Raji (cell line): ENCODE measurements around the gene MED22.

Source experiments
- POLR2A ChIP-seq: IDR thresholded peaks from 2 replicates; pipeline ENCODE4 v1.6.1; 2011; ENCODE audit warnings: low read depth, low read length, control low read depth; ENCODE audit not compliant: insufficient read depth

Gene MED22

DNA sequence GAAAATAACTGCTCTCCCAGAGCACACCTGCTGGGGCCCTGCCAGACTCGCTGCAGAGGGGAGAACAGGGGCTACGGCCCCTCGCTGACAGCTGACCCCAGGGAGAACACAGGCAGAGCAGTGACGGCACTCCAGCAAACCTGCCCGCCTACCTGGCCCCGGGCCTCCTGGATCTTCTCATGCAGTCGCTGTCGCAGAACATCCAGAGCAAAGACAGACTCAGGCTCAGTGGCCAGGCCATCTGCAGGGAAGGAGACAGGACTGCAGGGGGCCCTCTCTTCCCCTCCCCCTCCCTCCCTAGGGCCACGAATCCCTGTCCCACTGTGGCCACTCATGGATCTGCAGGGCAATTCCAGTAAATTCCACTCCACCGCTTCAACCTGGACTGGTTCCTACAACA lies 14.4 kb downstream of the MED22 start:
- no peak for TF ChIP-seq POLR2A

DNA sequence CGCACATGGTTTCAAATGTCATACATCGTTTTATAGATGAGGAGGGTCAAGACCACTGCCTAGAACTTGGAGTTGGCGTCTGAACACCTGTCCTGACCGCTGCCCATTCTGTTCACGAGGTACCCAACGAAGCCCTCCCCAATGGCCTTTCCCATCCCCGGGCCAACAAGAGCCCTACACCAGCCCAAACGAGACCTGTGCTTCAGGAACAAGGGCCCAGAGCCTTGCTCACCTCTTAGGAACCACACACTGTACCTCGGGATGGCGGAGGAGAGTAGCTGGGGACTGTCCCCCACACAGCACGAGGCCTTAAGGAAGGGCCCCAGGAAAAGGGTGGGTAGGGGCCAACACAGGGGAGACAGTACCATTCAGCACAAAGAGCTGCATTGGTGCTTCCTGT lies 14.9 kb downstream of the MED22 start:
- no peak for TF ChIP-seq POLR2A

DNA sequence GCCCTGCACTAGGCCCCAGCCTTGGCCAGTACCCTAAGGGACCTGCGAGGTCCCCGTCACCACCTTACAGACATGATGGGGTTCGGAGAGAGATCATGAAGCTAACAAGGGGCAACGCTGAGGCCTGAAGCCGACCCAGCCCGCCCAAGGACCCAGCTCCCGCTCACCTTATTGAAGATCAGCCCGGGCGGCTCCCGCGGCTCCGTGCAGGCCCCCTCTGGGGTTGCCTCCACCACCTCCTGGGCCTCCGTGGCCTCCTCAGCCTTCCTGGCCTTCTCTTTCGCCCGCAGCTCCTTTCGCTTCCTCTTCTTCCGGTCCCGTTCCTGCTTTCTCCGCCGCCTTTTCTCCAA lies 15.6 kb downstream of the MED22 start:
- no peak for TF ChIP-seq POLR2A

DNA sequence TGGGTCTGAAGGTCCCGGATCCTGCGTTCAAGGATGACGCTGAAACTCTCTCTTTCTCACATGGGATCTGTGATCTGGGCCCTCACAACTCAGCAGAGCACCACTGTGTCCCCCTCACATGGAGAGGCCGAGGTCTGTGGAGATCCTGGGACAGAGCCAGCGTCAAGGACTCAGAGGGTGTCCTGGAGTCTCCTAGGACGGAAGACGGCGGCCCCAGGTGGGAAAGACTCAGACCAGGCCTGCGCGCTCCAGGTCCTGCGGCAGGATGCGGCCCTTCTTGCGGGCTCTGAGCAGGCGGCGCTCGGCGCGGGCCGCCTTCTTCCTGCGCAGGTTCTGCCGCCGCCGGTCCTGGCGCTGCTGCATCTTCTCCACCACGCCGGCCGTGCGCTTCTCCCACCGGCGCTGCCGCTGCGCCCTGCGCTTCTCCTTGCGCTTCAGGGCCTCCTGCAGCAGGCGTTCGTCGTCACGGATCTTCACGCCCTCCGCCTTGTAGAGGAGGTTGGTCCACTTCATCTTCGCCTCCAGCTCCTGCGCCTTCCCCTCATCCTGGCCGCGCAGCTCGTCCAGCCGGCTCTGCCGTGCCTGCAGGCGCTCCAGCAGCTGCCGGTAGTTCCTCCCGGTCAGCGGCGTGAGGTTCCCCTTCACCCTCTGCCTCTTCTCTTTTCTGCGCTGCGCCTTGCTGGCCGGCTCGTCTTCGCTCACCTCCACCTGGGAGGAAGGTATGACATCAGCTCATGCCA lies 16.1 kb downstream of the MED22 start:
- TF ChIP-seq POLR2A, result no peak

DNA sequence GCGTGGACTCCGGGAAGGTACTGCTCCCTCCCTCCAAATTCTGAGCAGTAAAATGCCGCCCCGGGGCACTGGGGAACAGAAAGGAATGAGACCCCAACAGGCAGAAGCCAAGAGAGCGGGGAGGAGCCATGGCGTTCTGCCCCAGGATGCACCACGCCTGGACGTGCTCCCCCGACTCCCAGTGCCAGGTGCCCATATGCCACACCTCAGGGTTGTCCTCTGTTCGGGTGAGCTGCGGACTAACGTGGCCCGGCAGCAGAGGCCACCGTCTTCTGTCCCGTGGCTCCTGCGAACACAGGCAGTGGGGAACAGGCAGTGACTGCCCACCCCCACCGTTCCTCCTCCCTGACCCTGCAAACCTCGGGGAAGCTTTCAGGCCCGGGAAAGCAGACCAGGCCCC lies 16.7 kb downstream of the MED22 start:
- no peak for TF ChIP-seq POLR2A

DNA sequence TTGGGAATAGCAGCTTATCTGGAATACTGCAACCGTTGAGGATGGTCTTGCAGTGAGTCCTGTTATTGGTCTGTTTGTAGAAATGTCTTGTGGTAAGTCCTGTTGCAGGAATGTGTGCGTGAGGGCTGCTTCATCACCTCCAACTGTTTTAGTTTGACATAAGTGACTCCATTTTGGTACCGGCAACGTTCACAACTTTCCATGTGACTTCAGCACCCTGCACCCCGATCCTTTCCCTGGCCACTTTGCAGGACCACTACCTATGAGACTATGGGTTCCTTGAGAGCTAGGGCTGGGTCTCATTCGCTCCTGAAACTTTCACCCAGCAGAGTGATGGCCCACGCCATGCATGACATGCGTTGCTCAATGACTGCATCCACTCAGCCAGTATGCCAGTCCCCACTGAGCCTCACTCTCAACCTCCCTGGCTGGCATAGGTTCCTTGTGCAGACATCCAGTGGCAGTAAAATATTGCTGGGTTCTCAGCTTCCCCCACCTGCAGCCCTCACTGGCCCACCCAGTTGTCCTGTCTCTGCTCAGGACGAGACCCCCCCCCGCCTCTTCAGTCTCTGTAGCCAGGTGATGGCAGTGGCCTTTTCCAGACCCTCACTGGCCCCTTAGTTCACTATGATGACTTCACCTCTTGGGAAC lies 20.0 kb downstream of the MED22 start:
- no peak for TF ChIP-seq POLR2A

DNA sequence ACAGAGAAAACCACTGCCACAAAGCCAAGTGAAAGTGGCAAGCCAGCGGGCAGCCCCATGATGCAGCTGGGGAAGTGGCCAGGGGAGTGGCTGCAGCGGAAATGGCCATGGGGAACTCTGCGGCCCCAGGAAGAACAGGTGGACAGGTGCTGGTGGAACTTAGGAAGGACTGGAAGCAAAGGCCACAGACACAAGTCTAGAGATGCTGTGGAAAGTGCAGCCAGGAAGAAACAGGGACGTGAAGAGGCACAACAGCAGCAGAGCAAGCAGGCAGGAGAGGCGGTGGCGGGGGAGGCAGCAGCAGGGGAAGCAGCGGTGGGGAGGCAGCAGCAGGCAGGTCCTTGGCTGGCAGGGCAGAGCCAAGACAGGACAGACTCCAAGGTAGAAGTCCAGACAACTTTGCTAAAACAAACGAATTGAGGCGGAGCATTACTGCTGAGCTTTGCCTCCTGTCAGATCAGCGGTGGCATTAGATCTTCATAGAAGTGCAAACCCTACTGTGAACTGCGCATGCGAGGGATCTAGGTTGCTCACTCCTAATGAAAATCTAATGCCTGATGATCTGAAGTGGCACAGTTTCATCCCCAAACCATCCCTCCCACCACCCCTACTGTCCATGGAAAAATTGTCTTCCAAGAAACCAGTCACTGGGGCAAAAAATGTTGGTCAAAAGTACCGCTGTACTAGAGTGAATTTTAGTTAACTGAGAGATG lies 23.8 kb downstream of the MED22 start:
- no peak for TF ChIP-seq POLR2A

DNA sequence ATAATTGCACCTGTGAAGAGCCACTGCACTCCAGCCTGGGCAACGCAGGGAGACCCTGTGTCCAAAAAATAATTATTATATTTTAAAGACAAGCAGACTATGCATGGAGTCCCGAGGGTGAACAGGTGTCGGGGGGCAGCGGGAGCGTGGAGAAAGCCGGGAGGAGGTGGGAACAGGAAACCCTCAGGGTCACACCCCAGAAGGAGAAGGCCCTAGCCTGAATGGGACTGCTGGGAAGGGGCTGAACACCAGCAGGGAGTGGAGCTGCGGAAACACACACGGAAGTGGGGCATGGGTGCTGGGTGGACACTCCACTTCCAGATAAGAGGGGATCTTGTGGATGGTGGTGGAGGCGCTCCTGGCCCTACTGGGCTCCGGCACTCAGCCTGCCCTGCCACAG lies 24.7 kb downstream of the MED22 start:
- no peak for TF ChIP-seq POLR2A

DNA sequence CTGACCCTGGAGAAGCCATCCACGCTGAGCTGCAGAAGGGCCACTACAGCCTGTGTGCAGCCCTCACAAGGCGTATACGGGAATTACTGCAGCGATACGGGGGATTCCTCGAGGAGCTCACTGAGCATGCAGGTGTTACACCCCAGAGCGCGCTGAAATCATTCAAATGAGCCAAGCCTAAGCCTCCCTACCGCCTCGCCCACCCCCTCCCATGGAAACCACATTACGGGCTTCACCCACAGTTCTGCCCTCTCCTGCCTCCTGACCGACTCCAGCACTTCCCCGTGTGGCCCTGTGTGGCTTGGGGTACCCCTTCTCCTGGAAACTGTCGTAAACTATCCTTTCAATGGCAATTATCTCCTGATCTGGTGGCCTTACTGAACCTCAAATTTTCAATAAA lies 25.2 kb downstream of the MED22 start:
- no peak for TF ChIP-seq POLR2A

DNA sequence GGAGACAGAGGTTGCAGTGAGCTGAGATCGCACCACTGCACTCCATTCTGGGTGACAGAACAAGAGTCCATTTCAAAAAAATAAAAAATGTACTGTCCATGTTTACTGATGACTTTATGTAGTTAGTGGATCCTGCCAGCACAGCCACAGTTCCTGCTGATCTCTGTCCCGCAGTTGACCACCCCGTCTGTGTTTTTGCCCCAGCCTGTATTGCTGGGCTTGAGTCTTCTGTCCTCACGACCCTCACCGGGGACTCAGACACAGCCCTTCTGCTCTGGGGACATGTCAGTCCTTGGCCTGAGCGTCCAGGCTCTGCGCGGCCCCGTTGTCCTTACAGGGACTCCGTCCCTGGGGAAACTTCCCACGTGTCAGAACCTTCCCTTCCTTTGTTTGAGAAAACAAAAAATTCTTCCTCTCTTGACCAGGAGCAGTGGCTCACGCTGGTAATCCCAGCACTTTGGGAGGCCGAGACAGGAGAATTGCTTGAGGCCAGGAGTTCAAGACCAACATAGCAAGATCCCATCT lies 26.5 kb downstream of the MED22 start:
- no peak for TF ChIP-seq POLR2A

DNA sequence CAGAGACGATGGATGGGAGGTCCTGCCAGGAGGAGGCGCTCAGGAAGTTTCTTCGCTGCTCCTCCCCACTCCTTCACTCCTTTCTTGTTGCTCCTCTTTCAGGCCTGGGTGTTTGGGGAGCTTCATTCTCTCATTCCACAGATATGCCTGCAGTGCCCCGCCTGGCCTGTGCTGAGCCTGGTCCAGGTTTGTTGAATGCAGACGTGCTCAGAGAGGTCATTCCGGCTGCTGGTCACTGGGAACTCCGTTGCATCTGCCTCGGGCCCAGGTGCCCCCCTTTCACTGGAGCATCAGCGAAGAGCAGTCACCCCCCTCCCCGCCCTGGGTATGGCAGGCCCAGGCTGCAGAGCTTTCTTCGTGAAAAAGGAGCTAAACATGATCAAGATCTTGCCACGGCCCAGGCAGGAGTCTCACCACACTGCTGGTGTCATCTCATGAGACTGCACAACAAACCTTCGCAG lies 27.5 kb downstream of the MED22 start:
- no peak for TF ChIP-seq POLR2A

DNA sequence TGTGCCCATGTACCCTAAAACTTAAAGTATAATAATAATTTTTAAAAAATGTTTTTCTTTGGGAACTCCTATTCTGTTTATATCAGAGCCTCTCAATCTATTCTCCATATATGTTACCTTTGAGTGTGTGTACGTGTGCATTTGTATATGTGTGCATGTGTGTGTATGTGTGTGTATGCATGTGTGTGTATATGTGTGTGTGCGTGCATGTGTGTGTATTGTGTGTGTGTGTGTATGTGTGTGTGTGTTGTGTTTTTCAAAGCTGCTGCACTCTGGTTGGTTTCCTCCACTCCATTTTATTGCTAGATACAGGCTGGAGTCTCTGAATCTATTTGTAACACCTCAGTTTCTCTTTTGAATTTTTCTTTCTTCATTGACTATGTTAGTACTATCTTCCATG lies 31.9 kb downstream of the MED22 start:
- TF ChIP-seq POLR2A, result no peak

DNA sequence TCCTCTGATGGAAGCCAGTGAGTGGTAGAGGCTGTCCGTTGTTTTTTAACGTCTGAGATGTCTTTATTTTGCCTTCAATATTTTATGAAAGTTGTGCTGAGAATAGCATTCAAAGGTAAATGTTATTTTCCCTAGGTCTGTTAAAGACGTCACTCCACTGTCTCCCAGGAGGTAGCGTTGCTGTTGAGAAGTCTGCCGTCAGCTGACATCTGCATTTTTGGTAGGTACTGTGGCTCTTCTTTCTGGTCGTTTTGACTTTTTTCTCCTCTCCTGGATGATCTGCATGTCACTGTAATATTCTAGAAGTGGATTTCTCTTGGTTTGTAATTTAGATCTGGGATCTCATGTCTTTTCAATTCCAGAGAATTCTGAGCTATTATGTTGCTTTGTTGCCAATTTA lies 38.3 kb downstream of the MED22 start:
- no peak for TF ChIP-seq POLR2A

DNA sequence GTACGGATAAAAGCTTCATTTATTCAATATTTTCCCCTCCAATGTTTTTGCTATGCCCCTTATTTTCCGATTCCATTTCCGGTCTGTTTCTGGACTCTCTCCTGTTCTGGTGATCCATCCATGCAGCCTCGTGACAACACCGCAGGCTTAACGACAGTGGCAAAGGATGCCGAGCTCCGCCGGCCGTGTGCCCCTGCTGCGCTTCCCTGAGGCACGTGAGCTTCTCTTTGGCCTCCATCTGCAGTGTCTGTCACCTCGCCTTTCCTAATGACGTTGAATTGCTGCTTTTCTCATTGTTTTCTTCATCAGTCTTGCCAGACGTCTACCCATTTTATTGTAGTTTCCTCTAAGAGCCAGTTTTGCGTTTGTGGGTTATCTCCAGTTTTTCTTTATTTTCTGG lies 40.6 kb downstream of the MED22 start:
- TF ChIP-seq POLR2A, result no peak

DNA sequence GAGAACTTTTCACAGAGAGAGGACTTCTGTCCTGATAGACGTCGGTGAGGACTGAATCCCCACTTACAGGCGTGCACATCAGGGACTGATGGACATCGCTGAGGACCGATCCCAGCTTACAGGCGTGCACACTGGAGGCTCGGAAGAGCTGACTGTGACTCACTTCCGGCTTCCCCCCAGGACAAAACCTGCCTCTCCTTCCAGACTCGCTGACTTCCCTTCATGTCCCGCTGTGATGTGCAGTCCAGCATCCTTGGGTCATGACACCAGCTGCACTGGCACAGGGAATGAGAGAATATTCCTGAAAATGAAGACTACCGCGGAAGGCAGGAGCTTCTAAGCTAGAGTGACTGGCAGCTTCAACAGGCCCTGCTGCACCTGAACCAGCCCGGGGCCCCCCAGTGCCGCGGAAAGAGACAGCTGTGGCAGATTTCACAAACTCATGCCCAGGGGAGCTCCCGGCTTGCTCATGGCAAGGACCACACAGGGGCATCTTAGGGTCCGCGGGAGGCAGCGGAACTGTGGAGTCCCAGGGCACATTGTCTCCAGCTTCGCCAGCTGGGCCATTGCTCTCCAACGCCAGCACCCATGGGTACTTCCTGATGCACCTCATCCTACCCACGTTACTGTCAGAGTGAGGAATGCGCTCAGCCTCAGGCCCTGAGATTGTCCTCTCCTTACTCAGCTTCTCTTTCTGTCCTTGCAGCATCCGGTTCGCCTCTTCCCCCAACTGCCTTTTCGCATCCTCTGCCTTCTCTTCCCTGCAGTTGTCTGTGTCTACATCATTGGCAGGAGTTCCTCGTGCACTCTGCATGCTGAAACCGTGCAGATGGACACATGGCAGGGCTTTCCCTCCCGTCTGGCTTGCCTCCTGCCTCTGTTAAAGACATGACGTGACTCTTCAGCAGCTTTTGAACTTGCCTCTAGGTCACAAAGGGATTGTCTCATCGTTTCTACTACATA lies 41.4 kb downstream of the MED22 start:
- no peak for TF ChIP-seq POLR2A
